GM19397 (cell line): ENCODE results near the gene PDXK.
A peak's percentile ranks its signal among the peaks of the same experiment; 100 is the strongest.

Experiments
- ATAC-seq: cut with Tn5 transposase; IDR thresholded peaks from one replicate; pipeline ENCODE4 v1.9.1; 2021; ENCODE audit warnings: mild to moderate bottlenecking, moderate library complexity; ENCODE audit not compliant: unreplicated experiment

The PDXK gene

DNA sequence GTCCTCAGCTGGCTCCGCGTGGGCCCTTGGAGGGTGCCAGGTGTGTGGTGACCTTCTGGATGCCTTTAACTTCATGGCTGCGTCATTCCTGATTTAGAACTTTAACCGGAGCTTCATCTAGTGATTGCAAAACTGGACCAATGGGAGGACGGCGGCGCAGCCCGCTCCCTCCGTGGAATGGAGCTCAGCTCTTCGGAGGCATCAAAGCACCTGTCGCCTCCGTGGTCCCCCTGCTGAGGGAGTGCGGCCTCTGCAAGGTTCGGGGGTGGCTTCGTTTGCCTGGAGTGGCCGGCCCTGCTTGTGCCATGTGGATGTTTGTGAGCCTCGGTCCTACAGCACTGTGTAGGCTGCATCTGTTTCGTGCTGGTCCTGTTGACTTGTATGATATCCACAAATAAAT lies 43.0 kb downstream of the PDXK start:
- no peak for ATAC-seq

DNA sequence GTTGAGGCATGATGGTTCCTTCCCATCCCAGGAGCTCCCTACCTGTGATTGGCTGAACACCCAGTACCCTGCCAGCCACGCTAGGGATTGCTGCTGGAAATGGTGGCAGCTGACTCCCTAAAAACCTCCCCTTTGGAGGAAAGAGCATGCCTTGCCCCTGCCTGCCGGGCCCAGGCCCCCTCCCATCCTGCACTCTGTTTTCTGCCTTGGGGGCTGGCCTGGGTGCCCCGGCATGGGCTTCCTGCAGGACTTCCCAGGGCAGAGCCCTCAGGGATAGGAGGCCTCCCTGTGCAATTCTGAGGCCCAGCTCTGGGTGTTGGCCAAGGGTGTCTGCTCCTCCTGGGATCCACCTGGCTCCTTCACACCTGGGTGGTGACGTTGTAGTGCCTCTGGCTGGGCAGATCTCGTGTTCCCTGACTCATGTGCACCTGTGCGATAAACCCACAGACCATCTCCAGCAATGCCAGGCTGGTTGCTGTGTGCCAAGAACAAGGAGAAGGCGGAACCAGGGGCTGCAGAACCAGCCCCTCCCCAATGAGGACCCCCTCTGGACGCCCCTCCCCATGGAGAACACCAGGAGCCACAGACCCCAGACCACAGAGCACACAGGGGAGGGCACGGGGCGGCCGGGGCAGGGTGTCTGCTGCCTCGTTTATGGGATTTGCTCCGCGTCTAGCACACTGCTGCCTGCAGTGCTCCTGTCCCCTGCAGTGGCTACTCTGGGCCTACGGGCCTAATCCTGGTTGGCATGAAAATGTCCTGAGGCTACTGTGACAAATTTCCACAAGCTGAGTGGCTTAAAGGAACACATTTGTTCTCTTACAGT lies 43.6 kb downstream of the PDXK start:
- no peak for ATAC-seq

DNA sequence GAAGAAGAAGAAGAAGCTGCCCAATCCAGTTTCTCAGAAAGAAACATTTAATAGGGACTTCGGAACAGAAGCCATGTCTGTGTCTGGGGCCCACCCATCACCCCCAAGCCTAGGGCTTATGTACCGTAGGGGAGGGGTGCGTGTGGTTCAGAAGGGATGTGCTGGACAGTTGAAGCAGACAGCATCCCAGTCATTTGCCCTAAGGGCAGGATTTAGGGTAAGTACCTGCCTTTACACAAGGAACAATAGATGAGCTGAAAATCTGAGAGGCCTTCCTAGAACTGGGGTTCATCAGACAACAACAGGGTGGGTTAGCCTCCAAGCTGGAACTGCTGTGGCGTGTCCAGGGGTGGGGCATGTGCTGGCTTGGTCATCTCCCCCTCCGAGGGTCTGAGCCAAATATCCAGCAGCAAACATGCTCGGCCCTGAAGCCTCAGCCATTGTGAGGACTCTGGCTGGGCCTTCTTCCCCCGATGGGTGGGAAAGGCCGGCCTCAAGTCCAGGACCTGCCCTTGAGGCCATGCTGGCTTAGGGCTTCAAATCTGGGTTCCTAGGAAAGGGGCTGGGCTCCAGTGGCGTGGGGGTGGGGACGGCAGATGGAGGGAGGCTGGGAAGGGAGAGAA lies 45.1 kb downstream of the PDXK start:
- ATAC-seq = no peak

DNA sequence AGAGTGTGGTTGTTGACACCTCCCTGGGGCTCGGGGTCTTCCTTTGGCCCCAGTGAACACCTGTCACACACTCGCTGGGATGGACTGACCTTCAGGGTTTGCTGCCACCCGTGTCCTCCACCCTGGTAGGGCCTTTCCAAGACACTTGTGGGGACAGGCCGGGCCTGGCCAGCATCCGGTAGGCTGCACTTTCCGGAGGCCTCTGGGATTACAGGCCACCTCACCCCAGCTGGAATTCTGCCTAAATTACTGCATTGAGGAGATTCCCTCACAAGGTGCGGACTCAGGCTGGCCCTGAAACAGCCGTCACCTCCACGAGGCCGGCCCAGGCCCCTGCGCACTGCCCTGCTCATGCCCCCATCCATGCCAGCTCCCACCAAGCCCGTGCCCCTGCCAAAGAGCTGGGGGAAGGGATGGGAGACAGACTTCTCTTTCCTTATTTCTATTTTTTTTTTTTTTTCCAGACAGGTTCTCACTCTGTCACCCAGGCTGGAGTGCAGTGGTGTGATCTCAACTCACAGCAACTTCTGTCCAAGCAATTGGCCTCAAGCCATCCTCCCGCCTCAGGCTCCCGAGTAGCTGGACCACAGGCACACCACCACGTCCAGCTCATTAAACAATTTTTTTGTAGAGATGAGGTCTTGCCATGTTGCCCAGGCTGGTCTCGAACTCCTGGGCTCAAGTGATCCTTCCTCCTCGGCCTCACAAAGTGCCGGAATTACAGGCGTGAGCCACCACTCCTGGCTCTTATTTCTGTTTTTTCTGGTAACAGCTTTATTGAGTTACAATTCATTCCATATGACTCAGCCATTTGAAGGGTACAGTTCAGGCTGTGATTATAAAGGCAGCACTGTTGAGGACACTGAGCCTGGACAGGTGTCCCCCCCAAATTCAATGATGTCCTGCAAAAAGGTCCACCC lies 45.9 kb downstream of the PDXK start:
- no peak for ATAC-seq

DNA sequence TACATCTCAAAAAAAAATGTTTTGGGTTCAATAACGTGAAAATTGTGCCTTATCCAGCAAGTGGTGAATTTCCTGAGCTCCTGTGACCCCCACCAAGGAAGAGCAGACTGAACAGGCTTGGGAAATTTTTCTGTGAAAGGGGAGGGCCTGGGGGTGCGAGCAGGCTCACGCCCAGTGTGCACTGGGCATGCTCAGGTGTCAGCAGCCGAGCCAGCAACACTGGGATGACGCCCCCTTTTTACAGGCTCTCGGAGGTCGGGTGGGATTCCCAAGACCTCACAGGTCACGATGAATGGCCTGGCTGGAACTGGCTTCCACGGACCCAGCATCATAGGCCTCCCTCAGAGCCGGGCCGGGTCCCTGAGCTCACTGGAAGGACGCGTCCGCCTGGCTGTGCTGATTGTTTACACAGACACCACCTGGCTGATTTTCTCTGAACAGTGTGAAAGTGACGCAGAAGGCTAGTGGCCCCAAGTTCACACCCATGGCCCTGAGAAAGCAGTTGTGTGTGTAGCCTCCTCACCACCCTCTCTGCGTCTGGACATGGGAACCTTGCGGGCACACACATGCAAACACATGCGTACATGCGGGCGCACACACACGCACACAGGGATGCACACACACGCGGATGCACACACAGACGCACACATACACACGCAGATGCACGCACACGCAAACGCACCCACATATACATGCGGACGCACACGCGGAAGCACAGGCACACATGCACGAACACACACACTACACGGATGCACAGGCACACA lies 48.0 kb downstream of the PDXK start:
- no peak for ATAC-seq

DNA sequence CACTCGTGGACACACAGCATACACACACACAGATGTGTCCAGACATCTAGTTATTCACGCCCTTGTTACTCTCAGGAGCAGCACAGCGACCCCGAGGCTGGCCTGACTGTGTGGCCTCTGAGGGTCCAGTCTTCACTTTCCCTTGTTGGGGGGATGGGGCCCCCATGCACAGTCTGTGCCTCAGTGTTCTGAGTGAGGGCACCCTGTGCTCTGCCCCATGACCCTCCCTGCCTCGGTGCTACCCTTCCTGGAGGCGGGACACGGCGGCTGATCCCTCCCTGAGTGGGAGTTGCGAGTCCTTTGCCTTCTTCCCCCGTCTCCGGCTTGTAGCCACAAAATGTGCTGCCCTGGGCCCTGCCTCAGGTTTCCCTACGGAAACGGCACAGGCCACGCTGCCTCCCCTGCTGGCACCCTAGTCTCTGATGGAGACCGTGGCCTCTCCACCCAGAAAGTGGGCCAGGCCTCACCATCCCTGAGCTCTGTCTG lies 48.6 kb downstream of the PDXK start:
- no peak for ATAC-seq

DNA sequence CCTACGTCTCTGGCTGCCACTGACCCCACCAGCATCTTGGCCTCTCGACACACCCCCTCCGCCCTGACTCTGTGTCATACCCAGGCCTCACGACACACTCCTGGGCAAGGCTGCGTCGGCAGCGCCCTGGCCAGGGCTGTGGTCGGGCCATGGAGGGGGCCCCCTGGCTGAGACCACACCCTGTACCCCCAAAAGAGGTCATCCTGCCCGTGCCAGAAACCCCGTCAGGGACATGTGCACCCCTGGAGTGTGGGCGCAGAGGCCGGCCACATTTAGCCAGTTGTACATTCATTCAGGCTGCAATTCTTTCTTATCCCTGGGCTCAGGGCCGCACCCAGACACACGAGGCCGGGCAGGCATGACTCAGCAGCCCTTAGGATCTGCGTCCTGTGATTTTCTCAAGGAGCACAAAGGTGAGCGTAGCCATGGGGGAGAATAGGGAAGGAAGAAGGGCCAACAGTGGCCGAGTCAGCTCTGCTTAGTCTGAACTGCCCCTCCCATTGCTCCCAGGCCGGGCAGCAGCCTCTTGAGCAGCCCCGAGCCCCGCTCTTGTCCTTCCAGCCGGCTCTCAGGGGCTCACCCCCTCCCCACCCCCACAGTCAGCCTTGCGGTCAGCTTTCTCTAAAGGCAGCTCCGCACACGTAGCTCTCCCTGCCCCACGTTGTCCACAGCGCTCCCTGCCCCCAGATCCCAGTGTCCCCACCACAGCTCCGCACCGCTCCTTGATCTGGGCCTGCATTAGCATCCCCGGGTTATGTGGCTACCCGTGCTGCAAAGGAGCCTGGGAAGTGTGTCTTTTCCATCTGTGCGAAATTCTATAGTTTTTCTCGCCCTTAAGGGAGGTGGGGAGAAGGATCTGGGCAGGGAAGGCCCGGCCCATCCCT lies 49.3 kb downstream of the PDXK start:
- no peak for ATAC-seq

DNA sequence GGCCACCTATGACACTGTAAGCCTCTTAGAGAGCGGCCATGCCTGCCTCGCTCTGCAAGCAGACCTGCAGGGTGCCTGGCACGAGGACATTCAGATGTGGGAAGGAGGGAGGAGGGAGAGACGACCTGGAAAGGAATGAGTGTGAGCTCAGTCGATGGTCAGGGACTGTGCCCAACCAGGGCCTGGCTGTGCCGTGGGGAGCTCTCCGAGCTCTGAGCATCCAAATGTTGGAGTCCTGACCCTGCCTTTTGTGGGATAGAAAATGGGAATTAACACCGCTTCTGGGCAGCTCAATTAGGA lies 49.9 kb downstream of the PDXK start:
- ATAC-seq = no peak

DNA sequence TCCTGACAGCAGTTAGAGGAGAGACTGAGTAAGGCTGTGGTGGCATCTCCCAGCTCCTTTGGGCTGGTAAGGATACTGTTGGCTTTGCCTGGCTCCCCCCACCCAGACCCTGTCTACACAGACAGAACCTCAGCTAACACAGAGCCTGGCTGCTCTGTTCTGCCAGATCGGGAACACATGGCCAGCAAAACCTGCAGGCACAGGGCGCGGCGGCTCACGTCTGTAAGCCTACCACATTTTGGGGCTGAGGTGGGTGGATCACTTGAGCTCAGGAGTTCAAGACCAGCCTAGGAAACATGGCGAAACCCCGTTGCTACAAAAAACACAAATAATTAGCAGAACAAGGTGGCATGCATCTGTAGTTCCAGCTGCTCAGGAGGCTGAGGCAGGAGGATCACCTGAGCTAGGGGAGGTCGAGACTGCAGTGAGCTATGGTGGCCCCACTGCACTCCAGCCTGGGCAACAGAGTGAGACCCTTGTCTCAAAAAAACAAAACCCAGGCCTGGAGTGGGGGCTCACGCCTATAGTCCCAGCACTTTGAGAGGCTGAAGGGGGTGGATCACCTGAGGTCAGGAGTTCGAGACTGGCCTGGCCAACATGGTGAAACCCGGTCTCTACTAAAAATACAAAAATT lies 50.5 kb downstream of the PDXK start:
- no peak for ATAC-seq

DNA sequence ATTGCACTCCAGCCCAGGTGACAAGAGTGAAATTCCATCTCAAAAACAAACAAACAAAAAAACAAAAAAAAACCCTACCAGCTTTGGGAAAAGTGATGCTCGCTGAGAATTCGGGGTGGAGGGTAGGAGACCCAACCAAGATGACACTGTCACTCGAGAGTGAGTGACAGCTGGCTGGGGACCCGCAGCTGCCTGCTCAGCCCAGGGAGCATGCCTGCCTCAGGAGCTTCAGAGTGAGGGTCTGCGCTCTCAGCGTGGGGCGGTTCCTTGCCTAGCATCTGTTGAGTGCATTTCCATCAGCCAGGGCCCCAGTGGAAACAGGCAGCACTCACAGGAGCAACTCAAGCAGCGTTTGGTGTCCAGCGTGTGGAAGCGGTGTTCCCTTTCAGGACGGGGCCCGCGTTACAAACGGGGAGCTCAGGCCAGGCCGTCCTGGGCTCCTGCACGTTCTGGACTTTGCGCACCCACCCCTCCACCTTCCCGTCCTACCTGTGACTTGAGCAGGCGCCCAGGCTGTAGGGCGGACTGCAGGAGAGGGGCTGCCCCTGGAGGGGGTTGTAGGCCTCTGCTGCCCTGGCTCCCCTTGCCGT lies 51.2 kb downstream of the PDXK start:
- no peak for ATAC-seq

DNA sequence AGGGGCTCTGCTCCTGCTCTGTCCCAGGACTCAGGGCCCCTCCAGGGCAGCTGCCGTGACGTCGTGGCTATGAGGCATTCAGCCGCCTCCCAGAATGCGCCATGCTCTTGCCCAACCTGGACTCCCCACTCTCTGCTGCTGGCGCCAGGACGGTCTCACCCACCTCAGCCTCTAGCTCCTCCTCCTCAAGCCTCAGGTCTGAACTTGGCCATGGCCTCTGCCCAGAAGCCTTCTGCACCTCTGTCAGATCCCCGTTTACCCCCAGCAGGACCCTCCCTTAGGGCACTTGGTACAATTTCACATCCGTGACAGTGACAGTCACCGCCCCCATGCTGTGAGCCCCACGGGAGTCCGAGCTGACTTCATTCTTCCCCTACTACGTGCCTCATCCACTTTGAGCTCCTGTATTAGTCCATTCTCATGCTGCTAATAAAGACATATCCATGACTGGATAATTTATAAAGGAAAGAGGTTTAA lies 52.3 kb downstream of the PDXK start:
- ATAC-seq = no peak

DNA sequence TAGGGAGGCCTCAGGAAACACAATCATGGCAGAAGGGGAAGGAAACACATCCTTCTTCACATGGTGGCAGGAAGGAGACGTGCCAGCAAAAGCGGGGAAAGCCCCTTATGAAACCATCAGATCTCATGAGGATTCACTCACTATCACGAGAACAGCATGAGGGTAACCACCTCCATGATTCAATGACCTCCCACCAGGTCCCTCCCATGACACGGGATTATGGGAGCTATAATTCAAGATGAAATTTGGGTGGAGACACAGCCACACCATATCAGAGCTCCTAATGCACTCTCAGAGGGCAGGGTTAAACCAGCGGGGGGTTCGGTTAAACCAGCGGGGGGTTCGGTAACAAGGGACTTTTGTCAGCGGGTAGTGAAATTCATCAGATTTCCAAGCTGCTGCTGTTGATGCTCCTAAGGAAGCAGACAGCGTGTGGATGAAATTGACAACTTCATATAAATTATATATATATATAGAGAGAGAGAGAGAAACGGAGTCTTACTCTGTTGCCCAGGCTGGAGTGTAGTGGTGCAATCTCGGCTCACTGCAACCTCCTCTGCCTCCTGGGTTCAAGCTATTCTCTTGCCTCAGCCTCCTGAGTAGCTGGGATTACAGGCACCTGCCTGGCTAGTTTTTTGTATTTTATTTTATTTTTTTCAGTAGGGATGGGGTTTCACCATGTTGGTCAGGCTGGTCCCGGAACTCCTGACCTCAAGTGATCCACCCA lies 52.9 kb downstream of the PDXK start:
- no peak for ATAC-seq

DNA sequence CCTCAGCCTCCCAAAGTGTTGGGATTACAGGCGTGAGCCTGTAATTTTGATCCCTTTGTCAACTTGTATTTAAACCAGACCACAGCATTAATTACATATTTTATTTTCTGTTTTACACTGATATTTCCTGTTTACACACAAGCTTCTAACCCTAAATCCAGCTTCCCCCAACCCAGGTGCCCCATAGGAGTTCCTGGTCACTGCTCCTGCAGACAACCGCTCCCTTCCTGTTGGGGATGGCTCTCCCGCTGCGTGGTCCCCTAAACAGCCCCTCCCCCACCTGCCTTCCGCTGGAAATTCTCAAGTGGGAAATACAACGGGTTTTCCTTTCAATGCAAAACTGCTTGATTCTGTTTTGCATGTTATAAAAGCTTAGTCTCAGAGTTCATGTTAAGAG lies 53.5 kb downstream of the PDXK start:
- no peak for ATAC-seq

DNA sequence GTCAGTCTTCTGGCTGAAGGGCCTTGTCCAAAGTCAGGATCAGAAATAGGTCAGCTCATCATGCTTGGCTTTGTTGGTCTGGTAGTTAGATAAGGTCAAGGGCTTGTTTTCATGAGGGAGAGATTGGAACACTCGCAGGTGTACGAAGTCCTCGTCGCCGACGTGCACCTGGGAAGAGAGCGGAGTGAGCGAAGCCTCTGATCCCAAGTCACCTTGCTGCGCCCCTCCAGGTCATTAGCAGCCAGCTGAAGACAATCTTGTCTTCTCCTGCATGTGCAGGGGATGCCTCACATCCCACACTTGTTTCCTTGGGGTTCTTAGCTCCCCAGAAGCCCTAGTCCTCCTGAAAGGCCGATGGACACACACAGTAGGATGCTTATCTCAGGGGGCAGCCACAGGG lies 55.2 kb downstream of the PDXK start:
- no peak for ATAC-seq

DNA sequence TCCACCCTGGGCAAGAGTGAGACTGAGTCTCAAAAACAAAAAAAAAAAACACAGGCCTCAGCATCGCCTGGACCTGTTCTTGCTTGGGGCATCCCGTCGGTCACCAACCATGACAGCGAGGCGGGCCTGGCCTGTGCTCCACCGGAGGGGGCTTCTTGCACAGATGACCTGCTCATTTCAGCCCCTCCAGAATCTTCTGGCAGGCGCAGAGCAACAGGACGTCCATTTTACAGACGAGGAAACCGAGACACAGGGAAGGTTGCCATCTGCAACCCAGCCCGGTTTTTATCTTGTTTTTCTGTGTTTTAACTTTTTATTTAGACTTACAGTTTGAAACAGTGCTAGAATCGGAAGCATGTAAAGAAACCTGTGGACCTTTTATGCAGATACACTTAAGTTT lies 56.3 kb downstream of the PDXK start:
- no peak for ATAC-seq

DNA sequence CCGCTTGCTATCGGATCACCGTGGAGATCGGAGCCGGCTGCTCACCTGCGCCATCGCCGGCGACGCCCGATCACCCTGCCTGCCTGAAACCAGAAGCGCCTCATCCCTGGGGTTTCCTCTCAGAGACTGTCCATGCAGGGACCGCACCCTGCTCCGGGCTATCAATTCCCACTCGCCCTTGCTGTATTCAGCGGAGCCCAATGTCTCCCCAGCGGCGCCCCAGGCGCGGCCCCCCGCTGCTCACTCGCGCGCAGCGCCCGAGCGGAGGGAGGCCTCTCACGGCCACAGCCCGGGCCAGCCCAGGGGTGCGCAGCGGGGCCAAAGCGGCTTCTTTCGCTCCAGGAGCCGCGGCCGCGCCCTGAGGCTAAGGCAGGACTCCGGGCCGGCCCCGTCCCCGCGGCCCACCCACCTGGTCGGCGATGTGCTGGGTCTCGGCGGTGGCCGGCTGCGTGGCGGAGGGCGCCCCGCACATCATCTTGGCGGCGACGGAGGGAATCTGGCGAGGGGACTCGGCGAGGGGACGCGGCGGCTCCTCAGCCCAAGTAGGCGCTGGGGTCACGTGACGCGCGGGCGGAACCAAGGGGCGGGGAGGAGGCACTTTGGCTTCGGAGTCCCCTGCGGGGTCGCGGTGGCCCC lies 57.0 kb downstream of the PDXK start, which contains the start of gene CSTB:
CSTB (minus strand) TSS at position 514 of the 636 bp plus-strand sequence; CDS start at position 475, 39 bp downstream.
- peak; percentile 72 for ATAC-seq

DNA sequence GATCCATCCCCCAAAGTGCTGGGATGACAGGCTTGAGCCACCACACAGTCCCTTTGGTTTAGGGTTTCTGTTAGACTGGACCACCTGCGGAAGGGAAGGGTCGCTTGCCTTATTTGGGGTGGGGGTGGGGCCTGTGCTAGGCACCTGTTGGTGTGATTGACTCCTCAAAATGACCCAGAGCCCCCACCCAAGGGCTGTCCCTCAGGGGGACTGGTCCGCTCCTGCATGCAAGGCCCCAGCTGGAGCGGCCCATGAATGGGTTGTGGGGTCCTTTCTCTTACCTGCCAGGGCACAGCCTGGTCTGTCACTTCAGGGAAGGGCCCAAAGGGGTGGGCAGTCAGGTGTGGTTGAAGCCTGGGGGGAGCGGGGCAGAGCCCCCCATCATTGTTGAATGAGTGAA lies 59.0 kb downstream of the PDXK start:
- no peak for ATAC-seq
